Brain pericyte (primary cell): ENCODE measurements around the gene NAB2.
"Not testable (repeated sequence)": the region's sequence is repeated elsewhere in the genome, so short reads cannot be mapped to it uniquely, and the experiment has no call there.

Experiments used
- DNase-seq: peaks from one replicate; pipeline ENCODE4 v3.0.0-alpha.2; 2012; ENCODE audit warnings: low read depth, low spot score

Gene NAB2, protein sequence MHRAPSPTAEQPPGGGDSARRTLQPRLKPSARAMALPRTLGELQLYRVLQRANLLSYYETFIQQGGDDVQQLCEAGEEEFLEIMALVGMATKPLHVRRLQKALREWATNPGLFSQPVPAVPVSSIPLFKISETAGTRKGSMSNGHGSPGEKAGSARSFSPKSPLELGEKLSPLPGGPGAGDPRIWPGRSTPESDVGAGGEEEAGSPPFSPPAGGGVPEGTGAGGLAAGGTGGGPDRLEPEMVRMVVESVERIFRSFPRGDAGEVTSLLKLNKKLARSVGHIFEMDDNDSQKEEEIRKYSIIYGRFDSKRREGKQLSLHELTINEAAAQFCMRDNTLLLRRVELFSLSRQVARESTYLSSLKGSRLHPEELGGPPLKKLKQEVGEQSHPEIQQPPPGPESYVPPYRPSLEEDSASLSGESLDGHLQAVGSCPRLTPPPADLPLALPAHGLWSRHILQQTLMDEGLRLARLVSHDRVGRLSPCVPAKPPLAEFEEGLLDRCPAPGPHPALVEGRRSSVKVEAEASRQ

DNA sequence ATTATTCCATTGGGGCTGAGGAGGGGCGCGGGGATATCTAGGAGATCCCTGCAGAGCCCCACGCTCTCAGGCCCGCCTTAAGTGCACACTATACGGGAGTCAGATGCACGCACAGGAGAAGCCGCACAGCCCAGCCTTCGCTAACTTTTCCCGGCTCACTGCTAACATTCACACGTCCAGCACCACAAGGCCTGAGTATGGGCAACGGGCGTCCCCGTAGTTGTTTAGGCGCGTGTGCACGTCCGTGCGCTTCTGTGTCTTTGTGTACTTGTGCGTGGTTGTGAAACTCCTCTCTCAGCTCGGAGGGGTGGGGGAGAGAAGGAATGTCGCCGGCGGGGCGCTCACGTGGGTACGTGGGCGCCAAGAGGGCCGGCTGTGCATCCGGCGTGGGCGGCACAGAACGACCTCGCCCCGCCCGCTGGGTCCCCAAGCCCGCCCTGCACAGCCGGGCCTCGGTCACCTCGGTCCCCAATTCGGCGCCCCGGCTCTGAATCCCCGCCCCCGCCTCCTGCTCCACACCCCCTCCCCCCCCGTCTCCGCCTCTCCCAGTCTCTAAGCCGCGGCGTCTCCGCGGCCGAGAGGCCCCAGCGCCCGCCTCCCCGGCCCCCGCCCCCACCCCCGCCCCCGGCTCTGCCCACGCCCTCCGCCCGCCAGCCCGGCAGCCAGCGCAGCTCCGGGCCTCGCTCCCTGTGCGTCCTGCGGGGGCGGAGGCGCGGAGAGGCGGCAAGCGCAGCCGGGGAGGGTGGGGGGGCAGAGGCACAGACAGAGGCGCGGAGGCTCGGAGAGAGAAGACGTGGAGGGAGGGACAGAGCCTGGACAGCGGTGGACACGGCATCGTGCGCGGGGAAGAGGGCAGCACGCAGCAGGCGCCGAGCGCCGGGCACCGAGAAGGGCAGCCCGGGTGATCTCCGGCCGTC, at the start of gene NAB2:
NAB2 (plus strand) TSS at position 761 of the 917 bp plus-strand sequence. CDS start 158 bp downstream, outside the sequence.
- DNase-seq = peak; percentile 84

DNA sequence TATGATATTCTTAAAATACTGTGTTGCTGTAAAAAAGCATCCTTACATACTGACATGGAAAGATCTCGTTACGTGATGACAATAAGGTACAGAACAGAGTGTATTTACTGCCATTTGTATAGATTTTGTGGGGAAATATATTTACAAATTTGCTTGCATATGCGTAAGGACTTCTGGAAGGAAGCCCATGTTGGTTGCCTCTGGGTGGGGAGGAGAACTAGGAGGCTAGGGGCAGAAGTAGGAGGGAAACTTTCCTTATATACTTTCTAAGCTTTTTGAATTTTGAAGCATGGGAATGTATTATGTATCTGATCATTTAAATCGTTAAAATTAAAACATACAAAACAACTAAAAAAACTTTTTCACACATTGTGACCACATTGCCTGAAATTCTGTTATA, 48.7 kb upstream of the NAB2 start:
- DNase-seq = no peak

DNA sequence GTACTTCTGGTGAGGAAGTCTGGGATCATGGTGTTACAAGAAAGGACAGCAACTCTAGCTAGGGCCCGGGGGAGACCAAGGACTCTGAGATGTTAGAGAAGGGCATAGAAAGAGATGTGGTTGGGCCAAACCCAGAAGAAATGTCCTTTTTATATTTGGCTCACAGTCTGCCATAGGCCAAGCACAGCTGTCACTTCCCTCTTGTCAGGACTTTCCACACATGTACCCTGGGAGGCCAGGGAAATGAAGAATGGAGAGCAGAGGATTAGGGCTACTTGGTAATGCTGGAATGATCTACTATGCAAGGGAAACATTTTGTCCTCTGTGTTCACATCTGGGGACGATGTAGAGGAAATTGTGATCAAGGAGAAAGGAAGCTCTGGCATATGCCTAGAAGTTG, 48.2 kb upstream of the NAB2 start:
- DNase-seq = no peak

DNA sequence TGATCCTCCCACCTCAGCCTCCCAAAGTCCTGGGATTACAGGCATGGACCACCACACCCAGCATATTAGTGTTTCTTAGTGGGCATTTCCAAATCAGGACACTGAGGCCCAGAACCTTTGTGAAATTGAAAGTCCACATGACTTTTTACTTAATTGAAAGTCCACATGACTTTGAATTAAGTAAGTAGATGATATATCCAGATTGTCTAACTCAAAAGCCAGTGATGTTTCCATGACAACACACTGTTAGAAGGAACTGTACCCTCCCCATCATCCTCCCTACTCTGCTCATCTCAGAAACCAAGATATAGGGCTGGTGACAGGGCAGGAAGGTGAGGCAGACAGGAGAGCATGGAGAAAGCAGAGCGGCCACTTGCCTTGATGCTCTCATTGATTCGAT, 46.2 kb upstream of the NAB2 start:
- DNase-seq = no peak

DNA sequence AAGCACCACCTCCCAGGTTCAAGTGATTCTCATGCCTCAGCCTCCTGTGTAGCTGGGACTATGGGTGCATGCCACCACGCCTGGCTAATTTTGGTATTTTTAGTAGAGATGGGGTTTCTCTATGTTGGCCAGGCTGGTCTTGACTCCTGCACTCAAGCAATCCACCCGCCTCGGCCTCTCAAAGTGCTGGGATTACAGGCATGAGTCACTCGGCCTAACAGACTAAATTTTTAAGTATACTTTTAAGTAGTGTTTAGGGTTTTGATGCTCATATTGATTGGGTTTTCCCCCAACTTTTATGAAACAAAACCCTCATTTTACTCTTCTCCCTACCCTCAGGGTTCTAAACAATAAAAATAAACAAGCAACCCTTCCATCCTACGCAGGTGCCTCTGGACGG, 44.4 kb upstream of the NAB2 start:
- DNase-seq = no peak

DNA sequence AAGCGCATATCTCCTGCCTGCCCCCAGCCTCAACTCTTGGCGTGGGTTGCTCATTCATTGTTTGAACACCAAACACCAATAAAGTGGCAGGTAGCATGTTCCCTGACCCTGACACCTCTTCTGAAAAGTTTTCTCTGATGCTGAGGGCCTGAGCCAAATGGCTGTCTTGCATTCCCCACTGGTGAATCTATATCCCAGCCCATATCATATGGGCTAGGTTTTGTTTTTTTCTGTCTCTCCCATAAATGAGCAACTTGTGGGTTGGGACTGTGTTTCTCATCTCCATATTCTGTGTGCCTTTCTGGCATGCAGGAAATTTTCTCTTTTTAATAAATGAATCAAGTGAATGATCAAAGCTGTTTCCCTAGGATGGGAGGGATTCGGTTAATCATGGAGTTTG, 44.0 kb upstream of the NAB2 start:
- DNase-seq = no peak

DNA sequence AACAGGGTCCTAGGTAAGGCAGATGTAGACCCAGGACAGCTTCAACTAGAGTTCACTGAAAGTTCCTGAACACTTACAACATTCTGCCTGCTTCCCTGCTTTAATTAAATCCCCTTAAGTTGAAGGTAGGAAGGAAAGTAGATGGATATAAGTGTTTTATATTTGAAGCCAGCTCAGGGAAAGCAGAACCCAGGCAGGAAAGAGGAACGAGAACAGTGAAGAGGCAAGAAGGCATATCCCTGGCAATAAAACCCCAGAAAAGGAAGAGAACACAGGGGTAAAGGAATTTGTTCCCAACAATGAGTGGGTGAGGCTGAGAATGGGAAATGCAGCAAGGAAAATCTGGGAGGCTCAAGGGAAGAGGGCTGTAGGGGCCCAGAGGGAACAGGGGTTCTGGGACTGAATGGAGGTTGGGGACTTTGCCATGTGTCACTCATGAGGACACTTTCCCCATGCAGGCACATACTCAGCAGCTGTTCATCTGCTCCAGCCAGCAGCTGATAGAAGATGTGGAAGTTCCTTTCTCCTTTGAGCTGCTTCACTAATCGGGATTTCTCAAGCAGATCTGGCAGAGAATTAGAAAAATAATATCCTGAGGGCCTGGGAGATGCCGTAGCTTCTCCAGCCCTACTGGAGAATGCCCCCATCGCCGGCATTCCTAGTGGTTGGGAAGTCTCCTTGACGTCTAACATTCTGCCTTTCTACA, 42.7 kb upstream of the NAB2 start:
- no peak for DNase-seq

DNA sequence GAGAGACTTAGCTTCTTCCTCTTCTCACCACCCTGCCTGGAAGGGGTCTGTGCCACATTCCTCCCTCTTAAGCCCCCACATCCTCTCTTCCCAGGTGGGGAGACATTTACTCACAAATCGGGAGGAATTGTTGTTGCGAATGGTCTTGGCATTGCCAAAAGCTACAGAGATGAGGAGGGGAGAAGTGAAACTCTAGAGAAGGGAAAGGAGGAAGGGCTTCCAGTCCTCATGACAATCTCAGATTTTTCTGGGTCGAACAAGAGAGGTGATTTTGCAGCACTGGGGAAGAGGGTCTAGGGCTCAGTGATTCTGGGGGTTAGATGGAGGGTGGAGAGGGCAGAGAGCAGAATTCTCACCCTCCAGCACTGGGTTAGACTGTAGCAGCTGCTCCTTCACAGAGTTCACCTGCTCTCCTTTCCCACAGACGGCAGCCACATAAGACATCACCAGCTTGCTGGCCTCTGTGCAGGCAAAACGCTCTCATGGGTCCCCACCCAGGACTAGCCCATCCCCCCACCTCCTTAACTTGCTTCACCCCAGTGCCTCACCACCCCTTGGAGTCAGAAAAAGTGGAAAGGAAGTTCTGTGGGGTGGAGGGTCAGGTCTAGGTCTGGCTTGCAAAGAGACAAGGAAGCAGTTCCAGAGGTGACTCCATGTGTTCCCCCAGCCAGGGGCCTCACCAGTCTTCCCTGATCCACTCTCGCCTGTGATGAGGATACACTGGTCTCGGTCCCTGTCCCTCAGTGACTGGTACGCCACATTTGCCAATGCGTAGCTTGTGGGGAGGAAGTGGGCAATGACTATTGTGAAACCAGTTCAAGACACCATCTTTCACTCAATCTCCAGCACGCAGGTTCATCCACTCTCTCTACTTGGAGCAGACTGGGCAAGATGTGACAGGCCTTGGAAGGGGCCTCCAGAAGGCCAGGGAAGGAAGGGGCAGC, 41.7 kb upstream of the NAB2 start:
- DNase-seq = no peak

DNA sequence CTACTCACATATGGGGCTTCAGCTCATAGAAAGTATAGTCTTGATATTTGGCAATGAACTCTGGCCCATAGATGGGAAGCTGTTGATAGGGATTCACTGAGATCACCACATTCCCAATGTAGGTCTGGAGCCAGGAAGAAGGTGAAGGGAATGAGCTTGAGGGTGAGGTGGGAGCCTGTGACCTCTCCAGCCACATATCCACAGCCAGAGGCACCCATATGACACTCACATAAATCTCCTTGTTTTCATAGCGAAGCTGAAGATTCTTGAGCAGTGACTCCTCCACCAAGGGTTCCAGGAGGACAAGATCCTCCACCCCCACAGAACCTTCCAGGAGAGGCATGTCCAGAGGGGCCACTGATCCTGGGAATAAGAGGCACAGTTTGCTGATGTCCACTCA, 40.9 kb upstream of the NAB2 start:
- DNase-seq = no peak

DNA sequence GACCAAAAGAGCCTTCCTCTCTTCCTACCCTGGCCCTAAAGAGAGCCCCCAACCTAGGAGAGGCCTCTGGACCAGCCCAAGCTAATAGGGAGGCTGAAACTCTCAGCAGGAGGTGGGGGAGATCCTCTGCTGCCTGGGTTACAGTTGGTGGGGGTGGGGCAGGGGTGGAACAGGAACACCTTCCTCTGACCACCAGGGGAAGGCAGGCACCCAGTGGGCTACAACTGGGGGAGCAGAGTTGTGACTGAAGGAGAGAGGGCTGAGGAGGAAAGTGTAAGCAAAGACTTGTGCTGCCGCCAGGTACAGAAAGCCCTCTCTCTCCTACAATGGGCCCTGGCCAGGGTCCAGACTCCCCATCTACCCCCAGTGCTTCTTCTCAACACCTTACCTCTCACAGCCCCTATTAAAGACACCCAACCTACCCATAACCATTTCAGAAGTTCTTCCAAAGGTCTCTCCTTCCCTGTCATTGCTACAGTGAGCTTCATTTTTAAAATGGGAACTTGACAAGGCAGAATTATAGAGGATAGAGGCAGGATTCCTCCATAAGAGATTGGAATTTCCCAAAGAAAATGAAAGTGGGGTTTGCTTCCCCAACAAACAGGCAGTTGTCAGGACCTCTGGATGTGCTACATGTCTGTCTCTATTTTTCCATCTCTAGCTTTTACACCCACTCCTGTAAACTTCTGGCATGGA, 40.3 kb upstream of the NAB2 start:
- no peak for DNase-seq

DNA sequence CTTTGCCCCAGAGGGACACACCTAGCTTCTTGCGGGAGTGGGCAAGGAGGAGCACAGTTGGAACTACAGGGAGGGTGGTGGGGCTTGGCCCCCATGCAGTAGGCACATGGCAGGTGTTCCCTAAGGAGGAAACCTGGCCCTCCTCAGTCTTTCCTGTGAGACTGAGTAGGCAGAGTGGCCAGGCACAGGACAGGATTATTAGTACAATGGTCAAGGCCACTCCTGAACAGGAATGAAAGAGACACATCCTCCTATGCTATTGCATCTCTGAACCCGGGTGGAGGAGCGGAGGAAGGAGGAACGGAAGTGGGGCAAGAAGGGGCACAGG, 39.8 kb upstream of the NAB2 start:
- no peak for DNase-seq

DNA sequence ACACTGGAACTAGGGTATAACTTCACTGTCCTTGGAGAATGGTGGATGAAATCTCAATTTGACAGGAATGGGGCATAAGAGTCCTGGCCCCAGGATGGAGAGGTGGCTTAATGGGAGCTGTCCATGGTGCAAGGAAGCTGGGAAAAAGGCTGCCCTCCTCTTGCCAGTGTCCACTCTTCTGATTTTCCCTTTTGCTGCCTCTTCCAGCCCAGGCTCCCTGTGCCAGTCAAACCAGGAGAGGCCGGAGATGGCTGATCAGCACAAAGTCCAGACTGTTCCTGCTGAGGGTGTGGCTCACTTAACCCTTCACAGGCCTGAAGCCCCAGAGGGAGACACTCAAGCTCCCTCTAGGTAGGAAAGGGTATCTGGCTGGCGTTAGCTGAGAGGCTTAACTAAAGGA, 39.0 kb upstream of the NAB2 start, which contains the start of gene MYO1A:
MYO1A (minus strand) TSS at position 240 of the 400 bp plus-strand sequence. CDS start 1,806 bp downstream, outside the sequence.
- DNase-seq = no peak

DNA sequence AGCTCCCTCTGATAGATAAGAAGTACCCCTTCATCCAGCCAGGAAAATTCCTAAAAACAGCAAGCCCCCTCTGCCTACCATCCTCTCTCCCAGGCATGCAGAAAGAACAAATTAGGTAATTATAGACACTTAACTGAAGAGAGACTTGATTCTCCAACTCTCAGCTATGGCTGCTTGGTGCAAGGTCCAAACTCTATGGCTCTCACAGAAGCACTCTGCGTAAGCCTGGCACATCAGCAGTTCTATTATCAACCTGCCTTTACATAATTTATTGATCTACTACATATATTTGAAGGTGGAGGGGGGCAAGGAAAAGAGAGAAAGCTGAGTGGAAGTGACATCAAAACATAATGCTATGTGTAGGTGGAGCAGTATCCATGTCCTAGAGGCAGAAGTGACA, 37.9 kb upstream of the NAB2 start:
- DNase-seq = no peak

DNA sequence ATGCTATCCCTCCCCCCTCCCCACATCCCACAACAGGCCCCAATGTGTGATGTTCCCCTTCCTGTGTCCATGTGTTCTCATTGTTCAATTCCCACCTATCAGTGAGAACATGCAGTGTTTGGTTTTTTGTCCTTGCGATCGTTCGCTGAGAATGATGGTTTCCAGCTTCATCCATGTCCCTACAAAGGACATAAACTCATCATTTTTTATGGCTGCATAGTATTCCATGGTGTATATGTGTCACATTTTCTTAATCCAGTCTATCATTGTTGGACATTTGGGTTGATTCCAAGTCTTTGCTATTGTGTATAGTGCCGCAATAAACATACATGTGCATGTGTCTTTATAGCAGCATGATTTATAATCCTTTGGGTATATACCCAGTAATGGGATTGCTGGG, 35.8 kb upstream of the NAB2 start:
- not testable (repeated sequence) for DNase-seq

DNA sequence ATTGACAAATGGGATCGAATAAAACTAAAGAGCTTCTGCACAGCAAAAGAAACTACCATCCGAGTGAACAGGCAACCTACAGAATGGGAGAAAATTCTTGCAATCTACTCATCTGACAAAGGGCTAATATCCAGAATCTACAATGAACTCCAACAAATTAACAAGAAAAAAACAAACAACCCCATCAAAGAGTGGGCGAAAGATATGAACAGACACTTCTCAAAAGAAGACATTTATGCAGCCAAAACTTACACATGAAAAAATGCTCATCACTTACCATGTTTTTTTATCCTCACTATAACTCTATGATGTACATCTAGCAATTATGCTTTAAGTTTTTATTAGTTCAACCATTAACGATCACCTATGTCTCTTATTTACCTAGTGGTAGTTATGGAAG, 35.0 kb upstream of the NAB2 start:
- DNase-seq = not testable (repeated sequence)

DNA sequence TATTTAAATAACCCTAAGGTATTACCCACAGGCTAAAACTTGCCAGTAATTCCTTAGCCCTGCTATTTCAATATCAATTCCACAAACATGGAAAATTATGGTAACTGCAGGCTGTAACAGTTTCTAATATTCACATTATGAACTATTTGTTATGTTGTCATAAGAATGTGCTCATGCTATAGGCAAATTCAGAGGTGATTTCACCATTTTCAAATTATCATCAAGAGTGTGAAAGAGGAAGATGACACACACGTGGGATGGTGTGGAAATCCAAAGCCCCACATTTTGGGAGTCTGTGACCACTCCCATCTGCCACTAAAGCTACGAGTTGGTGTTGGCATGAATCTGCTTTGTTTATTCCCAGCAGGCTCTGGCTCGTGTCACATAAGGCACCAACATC, 33.1 kb upstream of the NAB2 start:
- no peak for DNase-seq

DNA sequence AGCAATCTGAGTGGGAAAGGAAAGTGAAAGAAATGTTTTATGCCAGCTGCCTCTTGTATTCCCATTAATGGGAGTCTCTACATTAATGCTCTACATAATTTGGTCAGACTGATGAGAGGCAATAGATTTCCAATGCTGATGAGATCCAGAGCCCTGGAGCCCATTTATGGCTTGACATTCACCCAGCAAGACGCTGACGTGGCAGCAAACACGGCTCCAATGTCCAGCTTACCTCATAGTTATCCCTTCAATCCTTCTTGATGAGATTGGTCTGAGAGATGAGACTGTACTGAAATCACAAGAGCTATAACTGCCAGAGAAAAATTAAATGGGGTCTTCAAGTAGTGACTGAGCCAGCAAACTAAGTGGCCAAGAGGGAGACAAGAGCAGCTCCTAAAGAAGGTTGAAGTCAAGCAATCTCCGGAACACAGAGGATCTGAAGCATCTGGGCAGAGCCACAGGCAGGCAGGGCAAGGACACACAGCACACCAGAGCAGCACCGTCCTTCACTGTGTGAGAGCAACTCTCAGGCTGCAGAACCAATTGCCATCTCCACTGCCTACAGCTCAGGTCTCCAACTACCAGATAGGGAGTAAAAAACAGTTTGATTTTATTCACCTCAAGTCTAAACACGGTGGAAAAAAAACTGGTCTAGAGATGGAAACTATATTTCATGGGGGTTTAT, 31.7 kb upstream of the NAB2 start:
- no peak for DNase-seq

DNA sequence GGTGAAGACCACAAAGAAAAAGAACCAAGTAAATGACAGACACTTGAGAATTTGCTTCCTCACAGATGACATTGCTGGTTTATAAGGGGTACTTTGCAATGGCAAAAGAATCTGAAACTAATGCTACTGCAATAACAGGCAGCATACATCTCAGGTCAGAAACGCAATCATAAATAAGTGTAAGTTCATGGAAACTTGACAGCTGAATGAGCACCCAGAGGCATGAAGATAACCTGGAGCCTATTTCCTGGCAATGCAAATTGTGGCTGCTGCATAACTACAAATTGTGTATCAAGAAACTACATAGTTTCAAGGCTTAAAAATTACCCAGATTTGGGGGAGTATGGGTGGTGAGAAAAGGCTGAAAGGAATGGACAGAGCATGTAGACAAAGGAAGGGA, 30.5 kb upstream of the NAB2 start:
- no peak for DNase-seq

DNA sequence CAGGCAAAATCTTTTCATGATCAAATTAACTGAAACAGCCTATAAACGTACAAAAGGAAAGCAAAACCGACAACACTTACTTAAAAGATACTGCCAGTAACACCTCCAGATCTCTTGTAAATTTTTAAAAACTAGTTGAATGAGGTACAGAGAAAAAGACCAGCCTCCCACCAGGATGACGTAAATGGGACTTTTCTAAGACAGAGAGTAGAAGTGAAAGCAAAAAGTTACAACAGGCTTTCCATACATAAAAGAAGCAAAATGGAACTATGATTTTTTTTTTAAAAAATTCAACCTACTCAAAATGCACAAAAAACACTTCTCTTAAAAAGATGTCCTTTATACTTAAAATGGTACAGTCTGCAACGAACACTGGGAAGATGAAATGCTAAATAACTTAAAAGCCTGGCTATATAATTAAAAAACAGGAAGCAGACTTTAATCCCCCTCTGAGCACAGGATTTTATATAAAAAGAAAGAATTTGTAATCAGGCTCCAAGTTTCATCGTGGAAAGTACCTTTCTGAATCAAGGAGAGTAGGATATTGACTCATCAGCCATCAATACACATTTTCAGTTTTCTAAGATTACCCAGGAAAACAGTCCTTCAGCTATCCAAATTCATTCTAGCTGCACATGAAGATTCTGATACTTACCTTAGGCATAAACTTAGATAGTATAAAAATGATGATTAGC, 24.8 kb upstream of the NAB2 start:
- DNase-seq = no peak
